ENCODE measurements around the gene MAN2B1.
"Not testable (repeated sequence)": the region's sequence is repeated elsewhere in the genome, so short reads cannot be mapped to it uniquely, and the experiment has no call there.

Gene MAN2B1

DNA sequence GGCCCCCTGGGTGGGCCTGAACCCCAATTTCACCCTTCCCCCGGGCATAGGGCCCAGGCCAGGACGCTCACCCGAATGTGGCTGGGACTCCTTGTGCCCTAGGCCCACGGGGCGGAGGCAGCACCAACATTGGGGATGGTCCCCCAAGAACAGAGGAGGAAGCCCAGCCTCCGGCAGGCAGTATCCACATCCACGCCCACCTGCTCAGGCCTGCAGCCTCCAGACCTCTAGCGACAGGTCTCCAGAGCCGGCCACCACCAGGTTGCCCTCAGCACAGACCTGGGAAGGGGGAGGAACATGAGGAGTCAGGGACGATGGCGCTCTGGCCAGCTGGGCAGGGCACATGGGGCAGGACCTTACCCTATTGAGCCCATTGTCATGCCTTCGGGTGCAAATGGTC is 22.5 kb upstream of the MAN2B1 start:
- DNase-seq (ENCODE audit: low spot score): no peak

DNA sequence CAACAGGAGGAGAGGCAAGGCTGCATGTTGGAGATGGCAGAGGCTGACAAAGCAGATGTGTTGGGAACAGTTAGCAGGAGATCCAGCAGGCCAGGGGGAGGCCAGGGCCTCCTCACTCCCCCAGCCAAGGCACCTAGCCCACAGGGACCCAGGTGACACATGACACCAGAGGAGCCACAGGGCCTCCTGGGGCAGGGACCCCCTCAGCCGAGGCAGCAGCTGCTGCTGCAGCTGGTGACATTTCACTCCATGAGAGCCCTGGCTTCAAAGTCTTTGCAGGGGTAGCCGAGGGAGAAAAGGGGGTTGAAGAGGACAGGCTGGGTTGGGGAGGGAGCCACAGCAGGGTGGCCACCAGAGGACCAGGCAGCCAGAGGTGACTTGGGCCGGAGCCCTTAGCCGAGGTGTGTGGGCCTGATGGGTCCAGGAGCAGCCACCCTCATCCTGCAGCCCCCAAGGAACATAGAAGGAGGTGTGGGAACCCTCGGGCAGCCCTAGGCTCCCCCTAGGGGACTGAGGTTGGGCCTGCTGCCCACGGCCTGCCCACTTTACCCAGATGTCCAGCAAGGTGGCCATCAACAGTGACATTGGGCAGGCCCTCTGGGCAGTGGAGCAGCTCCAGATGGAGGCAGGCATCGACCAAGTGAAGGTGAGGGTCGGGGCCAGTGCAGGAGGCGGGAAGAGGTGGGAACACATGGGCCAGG is 21.1 kb upstream of the MAN2B1 start, which contains the start of gene GNG14:
Gene GNG14 (plus strand): TSS at position 503 of the 701 bp plus-strand sequence. CDS start 51 bp downstream, at position 554.
- DNase-seq (ENCODE audit: low spot score): no peak

DNA sequence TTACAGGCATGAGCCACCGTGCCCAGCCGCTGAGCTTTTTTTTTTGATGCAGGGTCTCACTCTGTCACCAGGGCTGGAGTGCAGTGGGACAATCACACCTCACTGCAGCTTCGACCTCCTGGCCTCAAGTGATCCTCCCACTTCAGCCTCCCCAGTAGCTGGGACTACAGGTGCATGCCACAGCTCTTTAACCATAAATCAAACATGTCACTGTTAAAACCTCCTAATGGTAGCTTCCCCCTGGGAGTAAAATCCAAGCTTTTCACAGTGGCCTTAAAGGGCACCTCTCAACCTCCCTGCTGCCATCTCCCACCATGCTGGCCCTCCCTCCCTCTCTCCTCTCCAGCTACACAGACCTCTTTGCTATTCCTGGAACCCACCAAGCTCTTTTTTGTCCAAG is 19.3 kb upstream of the MAN2B1 start:
- DNase-seq (ENCODE audit: low spot score): no peak

DNA sequence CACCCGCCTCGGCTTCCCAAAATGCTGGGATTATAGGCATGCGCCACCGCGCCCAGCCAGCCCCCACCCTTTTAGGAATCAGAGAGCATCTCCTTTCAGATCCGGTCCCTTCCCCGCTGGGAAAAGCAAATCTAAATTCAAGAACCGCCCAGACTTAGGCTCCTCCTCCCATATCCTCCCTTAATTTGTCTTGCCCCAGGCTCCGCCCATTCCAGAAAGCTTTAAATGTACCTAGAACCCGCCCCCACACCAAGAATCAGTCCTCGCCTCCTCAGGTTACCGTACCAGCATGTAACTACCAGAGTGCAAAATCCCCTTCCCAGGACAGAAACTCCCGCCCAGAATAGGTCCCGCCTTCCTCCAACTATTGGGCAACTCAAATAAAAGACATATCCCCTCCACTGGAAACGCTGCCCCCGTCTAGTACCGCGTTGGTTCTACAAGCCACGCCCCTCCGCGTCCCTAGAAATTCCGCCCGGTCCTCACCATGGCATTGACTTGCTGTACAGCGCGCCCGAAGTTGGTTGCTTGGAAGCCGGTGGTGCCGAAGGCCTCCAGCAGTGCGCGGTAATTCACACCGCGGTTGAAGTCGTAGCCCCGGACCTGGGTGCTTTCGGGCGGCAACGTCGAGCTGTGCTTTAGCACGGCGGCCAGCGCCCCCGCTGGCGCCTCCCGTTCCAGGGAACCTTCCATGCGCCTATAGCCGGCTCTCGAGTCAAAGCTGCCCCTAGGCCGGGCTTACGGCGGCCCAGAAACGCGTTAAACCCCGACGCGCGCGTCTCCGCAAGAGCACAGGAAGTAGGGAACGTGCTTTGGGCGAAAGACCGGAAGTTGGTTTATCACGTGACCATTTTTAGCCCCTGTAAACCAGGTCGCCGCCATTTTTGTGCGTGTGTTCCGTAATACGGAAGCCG is 14.8 kb upstream of the MAN2B1 start, which contains the start of gene DHPS:
Gene DHPS (minus strand): TSS at position 807 of the 914 bp plus-strand sequence. CDS start 114 bp downstream, at position 693.
- DNase-seq (ENCODE audit: low spot score): peak; percentile 97

DNA sequence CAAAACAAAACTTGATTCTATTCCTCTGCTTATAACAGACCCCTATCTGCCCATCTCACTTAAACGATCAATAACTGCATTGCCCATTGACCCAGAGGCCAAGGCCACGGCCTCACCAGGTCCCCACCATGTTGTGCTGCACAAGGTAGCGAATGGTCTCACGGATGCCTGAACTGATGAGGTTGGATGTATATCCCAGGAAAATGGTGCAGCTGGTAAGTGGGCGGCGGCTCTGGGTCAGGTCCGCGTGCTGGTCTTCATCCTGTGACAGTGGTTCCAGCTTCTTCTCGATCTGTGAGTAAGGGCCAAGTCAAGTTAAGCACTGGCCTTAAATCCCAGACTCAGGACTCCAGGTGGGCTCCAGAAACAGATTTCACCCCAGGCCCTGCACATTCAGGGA is 13.5 kb upstream of the MAN2B1 start:
- no peak for DNase-seq (ENCODE audit: low spot score)

DNA sequence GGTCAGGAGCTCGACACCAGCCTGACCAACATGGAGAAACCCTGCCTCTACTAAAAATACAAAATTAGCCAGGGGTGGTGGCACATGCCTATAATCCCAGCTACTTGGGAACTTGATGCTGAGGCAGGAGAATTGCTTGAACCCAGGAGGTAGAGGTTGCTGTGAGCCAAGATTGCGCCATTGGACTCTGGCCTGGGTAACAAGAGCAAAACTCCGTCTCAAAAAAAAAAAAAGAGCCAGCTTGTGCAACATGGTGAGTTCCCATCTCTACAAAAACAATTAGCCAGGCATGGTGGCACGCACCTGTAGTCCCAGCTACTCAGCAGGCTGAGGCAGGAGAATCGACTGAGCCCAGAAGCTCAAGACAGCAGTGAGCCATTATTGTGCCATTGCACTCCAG is 11.5 kb upstream of the MAN2B1 start:
- DNase-seq (ENCODE audit: low spot score): not testable (repeated sequence)

DNA sequence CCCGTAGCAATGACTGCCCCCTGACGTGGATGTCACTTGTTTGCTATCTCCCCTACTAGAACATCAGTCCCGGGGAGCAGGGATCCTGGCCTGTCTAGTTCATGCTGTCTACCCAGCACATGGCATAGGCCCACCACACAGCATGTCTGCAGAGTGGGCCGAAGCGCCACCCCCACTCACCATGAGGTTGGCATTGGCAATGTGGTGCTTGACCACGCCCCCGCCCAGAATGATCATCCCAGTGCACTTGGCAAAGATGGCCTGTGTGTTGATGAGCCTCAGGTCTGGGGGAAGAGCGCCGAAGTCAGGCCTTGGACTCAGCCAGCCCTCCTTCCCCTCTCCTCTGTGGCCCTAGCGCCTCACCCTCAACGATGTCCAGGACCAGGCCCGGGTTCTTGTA is 10.4 kb upstream of the MAN2B1 start:
- DNase-seq (ENCODE audit: low spot score): no peak

DNA sequence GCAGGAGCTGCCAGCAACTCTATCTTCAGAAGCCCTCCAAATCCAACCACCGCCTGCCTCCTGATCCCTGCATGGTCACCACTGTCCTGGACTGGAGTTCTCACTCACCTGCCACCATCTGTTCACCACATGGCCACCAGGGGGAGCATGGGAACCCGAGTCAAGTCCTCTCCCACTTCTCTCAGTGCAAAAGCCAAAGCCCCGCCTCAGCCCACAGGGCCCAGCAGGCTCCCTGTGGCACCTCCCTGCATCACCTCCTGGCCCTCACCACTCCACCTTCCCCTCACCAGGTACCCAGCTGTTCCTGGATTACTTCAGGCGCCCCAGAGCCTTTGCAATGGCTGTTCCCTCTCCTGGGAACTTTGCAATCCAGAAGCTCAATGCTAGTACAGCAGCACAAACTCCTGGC is 9.8 kb upstream of the MAN2B1 start:
- peak; percentile 84 for DNase-seq (ENCODE audit: low spot score)

DNA sequence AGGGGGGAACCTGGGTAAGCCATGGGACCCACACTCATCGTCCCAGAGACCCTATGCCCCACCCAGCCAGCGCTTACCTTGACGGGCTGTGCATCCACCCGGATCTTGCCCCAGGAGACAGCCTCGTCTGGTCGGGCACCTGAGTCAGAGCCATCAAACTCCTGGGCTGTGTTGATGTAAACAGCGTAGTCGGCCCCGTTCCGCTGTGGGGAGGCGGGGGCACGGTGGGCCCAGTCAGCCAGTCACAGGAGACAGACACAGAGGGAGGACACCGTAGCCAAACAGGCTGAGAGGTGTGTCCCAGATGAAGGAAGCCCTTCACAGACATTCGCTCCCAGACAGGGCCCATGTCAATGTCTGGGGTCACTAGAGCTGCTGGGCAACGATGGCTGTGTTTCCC is 9.4 kb upstream of the MAN2B1 start:
- DNase-seq (ENCODE audit: low spot score): no peak

DNA sequence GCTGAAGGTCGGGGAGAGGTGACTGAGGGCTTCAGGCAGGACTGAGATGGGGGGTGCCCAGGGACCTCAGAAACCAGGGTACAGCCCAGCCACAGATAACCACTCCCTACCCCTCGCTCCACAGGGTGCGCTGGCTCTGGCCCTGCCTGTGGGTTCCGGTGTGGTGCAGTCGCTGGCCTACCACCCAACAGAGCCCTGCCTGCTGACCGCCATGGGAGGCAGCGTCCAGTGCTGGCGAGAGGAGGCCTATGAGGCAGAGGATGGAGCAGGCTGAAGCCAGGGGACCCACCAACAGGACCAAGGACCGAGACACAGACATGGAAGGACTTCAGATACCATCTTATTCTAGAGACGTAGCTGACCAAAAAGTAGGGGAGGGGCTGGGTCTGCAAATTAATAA is 8.9 kb upstream of the MAN2B1 start:
- DNase-seq (ENCODE audit: low spot score): no peak

DNA sequence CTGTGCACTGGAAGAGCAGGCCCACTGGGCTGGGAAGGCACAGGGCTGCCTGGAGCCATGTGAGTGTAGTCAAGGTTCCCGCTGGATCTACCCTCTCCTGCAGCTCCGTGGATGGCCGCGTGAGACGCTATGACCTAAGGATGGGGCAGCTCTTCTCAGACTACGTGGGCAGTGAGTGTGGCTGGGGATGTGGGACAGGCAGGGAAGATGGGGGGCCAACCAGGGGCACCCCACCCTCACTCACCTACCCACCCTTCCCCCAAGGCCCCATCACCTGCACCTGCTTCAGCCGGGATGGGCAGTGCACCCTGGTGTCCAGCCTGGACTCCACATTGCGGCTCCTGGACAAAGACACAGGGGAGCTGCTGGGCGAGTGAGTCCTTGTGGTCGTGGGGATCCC is 6.2 kb upstream of the MAN2B1 start:
- DNase-seq (ENCODE audit: low spot score): no peak

DNA sequence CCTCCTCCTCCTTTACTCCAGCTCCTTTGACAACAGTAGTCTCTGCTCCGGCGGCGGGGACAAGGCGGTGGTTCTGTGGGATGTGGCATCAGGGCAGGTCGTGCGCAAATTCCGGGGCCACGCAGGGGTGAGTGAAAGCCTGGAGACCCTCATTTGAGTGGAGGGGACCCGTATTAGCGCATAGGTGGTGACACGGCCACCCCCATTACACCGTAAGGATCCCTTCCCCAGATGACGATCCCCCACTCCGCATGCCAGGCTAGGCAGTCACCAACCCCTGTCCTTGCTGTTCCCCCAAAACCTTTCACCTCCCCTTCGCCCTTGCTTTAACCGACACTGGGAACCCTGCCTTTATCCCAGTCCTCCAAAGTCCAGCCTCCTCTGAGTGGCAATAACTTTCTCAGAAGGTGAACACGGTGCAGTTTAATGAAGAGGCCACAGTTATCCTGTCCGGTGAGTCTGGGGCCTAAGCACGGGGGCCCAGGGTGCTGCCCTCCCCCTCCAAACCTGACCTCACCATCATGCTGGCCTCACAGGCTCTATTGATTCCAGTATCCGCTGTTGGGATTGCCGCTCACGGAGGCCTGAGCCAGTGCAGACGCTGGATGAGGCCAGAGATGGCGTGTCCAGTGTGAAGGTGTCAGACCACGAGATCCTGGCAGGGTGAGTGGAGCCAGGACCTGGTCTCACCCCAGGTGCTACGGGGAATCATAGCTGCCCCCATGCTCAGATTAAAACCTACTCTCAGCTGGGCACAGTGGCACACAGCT is 3.8 kb upstream of the MAN2B1 start:
- no peak for DNase-seq (ENCODE audit: low spot score)

DNA sequence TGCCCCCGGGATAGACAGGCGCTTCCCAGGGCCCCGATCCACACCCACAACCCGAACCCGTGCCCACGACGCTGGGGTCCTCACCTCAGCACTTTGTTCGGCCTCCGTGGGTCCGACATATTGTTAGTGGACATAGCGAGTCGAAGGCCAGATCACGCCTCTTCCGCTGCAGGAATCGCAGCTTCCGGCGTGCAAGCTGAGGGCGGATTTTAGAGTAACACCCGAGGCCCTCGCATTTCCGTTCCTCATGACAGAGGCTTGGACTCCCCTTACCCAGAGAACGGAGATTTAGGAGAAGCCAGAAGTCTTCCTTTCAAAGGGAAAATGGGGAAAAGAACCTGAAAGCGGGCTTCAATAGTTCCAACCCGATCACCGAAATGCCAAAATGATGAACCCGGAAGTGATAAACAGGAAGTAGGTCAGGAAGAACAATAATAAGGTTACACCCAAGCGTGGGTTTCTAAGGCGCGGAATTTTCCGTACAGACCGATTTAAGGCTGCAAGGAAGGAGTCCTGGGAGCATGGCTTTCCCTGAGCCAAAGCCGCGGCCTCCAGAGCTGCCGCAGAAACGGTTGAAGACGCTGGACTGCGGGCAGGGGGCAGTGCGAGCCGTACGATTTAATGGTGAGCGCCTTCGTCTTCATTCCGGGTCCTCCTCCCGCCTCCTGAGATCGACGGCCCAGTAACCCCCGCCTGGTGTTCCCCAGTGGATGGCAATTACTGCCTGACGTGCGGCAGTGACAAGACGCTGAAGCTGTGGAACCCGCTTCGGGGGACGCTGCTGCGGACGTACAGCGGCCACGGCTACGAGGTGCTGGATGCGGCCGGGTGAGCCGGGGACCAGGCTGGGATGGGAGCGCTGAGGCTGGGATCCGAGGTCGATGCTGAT is 3.0 kb upstream of the MAN2B1 start:
- peak; percentile 87 for DNase-seq (ENCODE audit: low spot score)

DNA sequence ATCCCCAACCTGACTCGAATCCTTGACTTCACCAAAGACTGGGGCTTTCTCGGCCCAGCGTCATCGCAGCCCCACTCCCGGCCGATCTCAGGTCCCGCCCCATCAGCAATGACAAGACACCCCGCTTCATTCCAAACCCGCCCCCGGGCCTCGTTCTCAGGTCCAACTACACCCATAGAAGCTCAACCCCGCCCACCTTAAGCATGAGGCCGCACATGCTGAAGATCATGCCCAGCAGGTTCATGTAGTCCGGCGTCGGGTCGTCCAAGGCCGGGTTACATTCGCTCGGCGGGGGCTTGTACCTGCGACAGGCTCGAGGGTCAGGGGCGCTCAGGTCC is 2.4 kb upstream of the MAN2B1 start:
- peak; percentile 57 for DNase-seq (ENCODE audit: low spot score)

DNA sequence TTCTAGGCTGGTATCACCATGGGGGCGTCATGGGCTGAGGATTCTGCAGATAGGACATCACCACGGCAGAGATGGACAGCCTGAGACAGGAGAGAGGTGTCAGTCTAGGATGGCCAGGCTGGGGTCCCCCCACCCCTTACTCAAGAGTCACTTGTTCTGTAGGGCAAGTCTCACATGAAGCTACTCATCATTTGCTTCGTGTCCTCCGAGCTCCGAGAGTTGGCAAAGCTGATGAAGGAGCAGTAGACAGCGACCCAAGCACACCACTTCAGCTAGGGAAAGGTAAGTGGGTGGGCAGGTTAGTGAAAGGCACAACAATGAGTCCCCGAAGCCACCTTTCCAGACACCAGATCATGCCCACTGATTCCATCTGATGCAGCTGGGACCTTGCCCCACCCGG is 1.8 kb upstream of the MAN2B1 start:
- DNase-seq (ENCODE audit: low spot score): no peak

DNA sequence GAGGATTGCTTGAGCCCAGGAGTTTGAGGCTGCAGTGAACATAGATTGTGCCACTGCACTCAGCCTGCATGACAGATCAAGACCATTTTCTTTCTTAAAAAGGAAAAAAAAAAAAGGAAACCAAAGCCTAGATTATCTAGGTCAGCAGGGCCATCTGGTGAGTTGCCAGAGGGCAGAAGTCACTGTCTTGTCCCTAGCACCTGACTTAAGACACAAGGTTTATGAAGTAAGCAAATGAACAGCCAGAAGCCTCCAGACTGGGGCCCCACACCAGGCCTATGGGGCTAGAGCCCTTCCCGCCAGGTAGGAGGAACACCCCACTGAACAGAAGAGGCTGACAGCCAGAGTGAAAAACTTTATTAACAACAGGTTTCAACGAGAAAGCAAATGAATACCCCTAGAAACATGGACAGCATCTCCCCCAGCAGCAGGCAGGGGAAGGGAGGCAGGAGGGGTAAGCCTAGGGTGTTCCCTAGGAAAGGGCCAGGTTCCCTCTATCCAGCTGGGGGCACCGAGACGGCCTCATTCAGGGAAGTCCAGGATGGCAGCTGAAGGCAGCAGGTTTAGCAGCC is 1.3 kb upstream of the MAN2B1 start:
- DNase-seq (ENCODE audit: low spot score): no peak

DNA sequence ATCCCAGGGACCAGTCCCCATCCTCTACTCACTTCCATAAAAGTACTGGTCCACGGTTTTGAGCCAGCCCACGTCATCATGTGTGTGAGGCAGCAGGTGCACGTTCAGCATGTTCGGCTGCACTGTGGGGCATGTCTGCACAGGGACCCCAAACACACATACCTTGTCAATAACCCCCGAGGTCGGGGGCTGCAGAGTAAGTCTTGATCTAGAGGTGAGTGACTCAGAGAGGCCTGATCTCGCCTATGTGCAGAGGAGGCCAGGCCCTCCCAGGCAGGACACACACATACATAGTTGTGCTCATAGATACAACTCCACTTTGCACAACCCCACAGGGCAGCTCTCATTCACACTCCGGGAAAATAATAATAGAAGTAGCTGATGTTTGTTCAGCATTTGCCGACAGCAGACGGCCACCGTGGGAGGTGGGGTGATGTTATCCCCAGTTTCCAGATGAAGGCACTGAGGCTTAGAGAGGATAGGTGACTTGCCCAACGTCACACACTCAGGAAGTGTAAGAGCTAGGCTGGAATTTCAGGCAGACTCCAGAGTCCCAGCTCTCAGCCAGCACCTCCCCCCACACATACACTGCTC is 774 bp downstream of the MAN2B1 start:
- peak; percentile 52 for DNase-seq (ENCODE audit: low spot score)

DNA sequence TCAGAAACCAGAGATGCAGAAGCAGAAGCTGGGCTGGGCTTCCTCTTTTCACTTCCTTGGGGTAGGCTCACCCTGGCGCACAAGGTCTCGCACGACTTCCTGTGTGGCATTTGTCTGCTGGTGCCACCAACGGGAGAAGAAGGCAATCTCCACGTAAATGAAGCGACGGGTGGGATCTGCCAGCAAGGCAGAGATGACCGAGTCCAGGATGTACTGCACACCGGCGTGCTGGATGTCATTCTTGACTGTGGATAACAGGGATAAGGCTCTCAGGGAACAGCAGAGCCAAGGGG is 1.3 kb downstream of the MAN2B1 start:
- no peak for DNase-seq (ENCODE audit: low spot score)

DNA sequence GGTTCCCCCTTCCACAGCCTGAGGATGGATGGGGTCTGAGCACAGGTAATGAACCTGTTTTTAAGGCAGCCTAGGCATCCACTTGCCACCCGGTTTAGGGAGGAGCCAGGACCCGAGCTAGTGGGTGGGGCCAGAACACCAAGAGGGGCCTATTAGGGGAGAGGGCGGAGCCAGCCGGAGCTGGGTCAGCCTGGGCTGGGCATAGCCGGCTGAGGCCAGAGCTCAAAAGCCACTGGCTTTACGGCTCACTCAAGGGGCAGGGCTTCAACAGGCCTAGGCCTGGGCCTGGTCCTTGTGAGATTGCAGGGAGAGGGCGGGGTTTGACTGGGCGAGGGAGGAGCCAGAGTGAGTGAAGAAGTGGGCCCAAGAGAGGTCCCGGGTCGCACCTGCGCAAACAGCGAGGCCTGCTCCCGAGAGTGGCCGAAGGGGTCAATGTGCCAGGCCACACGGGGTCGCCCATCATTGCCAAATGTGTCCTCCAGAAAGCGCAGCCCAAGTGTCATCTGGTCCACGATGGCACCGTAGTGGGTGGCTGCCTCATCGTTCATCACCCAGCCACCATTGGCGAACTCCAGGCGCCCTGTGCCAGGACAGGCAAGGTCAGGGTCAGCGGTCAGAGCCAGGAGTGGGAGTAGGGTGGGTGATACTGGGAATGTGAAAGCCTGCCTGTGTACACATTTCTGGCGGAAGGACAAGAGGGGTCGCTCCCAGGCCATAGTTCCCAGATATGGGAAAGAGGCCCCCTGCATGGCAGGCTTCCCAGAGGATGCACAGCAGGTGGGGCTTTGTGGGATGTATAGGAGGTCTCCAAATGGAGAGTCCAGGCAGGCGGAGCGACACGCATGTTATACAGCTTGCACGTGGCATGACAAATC is 1.9 kb downstream of the MAN2B1 start:
- no peak for DNase-seq (ENCODE audit: low spot score)

DNA sequence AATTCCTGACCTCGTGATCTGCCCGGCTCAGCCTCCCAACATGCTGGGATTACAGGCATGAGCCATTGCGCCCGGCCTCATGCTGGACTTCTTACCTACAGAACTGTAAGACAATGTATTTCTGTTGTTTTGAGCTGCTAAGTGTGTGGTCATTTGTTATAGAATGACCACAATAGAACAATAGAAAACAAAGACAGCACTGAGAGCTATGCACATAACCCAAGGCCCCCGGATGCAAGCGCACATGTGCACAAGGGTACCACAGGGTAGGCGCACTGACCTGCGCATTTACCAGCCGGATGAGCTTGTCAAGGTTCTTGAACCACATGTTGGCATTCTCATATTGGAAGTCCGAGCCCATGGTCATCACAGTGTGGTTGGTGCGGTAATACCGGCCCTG is 5.6 kb downstream of the MAN2B1 start:
- DNase-seq (ENCODE audit: low spot score): no peak
